ENCODE measurements around the gene BLTP2.
"Not testable (repeated sequence)": the region's sequence is repeated elsewhere in the genome, so short reads cannot be mapped to it uniquely, and the experiment has no call there.

The BLTP2 gene

DNA sequence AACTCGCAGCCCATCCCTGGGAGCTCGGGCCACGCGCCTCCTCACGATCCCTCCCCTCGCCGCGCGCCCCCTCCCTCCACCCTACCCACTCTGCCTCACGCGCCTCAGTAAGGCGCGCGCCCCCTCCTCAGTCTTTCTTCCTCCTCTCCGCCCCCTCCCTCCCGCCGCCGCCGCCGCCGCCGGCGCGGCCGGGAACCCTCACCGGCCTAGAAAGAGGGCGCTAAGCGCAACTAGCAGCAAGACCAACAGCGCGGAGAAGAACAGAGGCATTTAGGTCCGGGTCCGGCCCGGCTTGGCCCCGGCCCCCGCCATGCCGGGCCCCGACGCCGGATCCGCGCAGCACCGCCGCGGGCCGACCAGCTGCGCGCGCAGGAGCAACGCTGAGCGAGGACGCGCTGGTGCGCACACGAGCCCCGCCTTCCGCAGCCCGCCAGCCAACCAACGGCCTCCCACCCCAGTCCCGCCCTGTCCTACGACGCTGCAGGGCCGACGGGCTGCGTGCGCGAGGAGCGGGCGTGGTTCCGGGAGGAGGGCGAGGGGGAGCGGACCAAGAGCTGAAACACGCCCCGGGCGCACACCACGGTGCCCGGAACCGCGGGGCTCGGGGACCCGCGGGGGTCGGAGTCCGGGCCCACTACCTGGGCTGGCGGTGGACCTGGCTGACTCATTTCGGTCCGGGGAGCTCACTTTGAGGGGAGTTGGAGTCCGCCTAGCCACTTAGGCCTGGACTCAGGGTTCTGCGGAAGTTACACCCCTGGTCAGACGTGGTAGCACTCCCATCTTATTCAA is at the start of gene BLTP2:
TSS of gene BLTP2 (minus strand) at position 372 of the 789 bp plus-strand sequence. CDS start at position 270, 102 bp downstream.
- peak; percentile 95 for DNase-seq

GRCh38 chr17:28693869-28694268 is 48.9 kb upstream of the BLTP2 start:
- DNase-seq: no peak

DNA sequence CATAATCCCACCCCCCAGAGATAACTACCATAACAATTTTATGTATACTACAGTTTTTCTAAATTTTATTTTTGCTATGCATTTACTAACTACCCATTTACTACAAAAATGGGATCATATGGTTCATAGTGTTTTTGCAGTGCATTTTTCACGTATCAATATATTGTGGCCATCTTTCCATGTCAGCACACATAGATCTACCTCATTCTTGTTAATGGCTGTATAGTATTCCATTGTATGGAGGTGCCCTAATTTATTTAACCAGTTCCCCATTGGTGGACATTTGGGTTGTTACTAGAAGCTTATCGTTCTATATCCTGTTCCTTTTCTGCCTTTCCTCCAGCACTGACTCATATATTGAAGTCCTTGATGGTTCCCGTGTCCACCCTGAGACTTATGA is 44.1 kb upstream of the BLTP2 start:
- DNase-seq: no peak

DNA sequence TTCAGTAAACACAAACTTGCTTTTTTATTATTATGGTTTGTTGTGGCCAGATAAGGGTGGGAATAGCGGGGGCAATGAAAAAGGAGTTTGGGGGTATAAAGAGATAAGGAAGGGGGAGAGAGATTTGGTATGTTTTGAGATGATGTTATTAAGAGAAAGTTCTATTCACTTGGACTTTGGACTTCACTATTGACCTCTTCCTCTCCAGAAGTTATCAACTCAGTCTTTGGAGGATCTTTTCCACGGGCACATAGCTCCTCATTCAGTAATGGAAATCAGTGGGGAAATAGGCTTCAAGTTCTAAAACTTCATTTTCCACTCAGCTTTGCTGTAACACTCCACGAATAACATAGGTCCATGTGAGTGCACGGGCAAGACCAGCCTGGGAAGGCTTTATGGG is 43.5 kb upstream of the BLTP2 start:
- no peak for DNase-seq

GRCh38 chr17:28686296-28686695 is 41.3 kb upstream of the BLTP2 start:
- no peak for DNase-seq

GRCh38 chr17:28685366-28685765 is 40.4 kb upstream of the BLTP2 start:
- DNase-seq: no peak

DNA sequence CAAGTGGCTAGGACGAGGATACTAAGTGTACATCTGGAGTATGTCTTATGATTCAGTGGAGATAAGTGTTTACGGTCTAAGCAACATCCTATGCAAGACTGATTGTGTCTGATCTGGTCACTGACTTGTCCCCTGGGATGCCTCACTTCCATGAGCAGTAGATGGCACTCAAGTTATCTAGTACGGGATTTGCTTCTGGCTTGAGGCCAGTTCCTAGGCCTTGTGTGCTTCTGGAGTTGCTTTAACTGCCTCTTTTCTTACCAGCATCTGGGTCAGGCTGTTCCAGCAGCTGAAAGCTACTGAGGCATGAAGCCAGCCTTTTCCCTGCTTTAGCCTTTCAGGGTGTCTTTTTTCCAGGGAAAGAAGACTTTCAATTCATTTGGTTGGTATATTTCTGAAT is 40.0 kb upstream of the BLTP2 start:
- no peak for DNase-seq

DNA sequence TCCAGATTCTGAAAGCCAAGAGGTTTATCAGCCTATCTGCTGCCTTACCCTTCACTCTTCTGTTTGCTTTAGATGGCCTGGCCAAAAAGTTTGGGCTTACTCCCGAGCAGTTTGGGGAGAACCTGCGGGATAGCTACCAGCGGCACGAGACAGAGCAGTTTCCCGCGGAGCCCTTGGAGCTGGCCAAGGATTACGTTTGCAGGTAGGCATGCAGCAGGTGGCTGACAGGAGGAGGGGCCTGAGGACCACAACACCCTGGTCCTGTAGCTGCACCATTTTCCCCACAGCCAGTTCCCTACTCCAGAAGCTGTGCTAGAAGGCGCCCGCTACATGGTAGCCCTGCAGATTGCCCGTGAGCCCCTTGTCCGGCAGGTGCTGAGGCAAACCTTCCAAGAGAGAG is 37.7 kb upstream of the BLTP2 start:
- no peak for DNase-seq

GRCh38 chr17:28675980-28676379 is 31.0 kb upstream of the BLTP2 start:
- no peak for DNase-seq

- no peak for DNase-seq
Measured at GRCh38 chr17:28675490-28675889, 30.5 kb upstream of the BLTP2 start.

GRCh38 chr17:28669918-28670317 is 25.0 kb upstream of the BLTP2 start:
- DNase-seq: no peak

DNA sequence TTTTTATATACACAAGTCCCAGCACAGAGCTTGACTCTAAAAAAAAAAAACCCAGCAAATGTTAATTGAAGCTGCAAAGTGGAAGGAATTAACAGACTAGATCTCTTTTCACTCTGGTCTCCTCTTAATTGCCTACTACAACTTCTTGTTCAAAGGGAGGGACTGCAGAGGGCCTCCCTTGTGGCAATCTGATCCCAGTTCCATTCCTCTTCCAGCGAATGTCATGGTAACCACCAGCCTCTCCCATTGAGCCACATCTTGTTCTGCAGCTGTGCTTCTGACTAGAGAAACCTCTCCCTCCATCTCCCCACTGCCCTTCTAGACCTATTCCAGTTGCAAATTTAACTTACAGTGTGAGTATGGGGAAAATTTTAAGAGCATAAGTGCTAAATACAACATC is 22.9 kb upstream of the BLTP2 start:
- DNase-seq: no peak

- no peak for DNase-seq
Measured at GRCh38 chr17:28665994-28666393, 21.0 kb upstream of the BLTP2 start.

DNA sequence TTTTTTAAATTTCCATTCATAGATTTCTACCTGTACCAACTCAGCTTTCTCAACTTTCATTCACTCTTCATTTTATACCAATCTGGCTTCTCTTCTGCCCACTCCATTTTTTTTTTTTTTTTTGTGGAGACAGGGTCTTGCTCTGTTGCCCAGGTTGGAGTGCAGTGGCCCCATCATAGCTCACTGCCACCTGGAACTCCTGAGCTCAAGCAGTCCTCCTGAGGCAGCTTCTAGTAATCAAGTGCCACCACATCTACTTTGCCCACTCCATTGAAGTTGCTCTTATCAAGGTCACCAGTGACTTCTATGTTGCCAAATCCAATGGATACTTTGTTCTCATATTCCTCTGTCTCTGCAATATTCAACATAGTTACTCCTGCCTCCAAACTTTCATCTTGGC is 18.8 kb upstream of the BLTP2 start:
- DNase-seq: no peak

- no peak for DNase-seq
Measured at GRCh38 chr17:28662527-28662829, 17.5 kb upstream of the BLTP2 start.

DNA sequence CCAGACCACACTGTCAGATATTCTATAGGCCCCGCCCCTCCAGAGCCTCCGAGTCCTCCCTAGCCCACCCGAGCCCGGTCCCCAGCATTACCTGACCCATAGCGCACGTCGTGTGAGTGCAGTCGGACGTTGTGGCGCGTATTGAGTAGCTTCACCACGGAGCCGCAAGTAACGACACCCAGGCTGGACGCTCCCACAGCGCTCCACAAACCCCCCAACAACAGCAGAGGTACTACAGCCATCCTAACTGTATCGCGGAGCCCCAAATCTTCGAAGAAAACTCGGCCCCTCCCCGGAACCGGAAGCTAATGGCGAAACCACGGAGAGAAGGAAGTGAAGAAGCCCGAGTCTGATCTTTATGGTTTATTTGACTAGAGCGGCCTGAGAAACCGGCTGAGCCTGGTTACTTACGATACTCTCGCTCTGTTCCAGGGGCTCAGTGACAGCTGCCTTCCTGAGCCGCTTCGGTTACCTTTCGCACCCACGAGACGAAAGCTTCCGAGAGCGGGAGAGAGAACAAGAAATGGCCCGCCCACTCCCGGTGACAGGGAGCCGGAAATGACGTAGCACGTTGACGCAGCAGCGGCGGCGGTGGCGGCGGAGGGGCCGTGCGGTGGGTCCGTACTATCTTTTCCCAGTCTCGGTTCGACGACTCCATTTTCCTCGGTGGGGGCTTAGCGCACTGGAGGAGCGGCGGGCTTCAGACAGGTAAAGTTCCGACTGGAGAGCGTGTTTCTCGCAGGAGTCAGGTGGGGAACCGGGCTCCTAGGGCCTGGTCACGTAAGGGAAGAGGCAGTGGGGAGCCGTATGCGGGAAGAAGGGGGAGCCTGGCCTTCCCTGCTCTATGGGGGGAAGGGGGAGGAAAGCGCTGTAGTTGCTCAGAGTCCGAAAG is 16.9 kb upstream of the BLTP2 start, which contains the start of the genes SDF2 and SUPT6H:
TSS of gene SDF2 (minus strand) at position 272 of the 892 bp plus-strand sequence. CDS start at position 242, 30 bp downstream.
TSS of gene SUPT6H (plus strand) at position 571 of the 892 bp plus-strand sequence. CDS start 11,197 bp downstream, outside the sequence.
- DNase-seq: peak; percentile 93

DNA sequence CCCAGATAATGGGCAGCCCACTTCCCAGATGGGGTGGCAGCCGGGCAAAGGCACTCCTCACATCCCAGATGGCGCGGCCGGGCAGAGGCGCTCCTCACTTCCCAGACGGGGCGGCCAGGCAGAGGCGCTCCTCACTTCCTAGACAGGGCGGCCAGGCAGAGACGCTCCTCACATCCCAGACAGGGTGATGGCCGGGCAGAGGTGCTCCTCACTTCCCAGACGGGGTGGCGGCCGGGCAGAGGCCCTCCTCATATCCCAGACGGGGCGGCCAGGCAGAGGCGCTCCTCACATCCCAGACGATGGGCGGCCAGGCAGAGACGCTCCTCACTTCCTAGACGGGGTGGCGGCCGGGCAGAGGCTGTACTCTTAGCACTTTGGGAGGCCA is 14.5 kb upstream of the BLTP2 start:
- DNase-seq: not testable (repeated sequence)

- not testable (repeated sequence) for DNase-seq
Measured at GRCh38 chr17:28658766-28659496, 14.0 kb upstream of the BLTP2 start.

GRCh38 chr17:28658342-28658741 is 13.4 kb upstream of the BLTP2 start:
- DNase-seq: not testable (repeated sequence)

GRCh38 chr17:28657756-28658155 is 12.8 kb upstream of the BLTP2 start:
- no peak for DNase-seq

DNA sequence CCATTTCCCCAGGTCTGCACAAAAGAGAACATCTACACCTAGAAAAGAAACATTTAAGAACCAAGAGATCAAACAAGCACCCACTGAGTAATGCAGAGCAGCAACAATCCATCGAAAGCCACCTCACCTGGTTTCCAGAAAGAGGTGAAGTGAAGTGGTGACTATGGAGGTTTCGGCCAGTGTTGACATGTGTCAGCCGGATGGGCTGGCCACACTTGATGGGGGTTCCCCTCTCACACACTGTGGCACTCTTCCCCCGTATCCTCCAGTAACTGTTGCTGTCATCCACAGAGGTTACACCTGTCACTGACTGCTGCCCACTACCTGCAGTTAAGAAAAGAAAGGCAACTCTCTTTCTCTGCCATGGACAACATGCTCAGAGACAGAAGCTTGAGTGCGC is 10.2 kb upstream of the BLTP2 start:
- DNase-seq: no peak

- no peak for DNase-seq
Measured at GRCh38 chr17:28648698-28649097, 3.7 kb upstream of the BLTP2 start.

GRCh38 chr17:28646039-28646754 is 1.2 kb upstream of the BLTP2 start:
- DNase-seq: no peak
